Measurements from ENCODE around the gene TLL2.

GRCh38 chr10:96422525-96422924, 91.2 kb downstream of the TLL2 start:
- TF ChIP-seq, protein P1, sequence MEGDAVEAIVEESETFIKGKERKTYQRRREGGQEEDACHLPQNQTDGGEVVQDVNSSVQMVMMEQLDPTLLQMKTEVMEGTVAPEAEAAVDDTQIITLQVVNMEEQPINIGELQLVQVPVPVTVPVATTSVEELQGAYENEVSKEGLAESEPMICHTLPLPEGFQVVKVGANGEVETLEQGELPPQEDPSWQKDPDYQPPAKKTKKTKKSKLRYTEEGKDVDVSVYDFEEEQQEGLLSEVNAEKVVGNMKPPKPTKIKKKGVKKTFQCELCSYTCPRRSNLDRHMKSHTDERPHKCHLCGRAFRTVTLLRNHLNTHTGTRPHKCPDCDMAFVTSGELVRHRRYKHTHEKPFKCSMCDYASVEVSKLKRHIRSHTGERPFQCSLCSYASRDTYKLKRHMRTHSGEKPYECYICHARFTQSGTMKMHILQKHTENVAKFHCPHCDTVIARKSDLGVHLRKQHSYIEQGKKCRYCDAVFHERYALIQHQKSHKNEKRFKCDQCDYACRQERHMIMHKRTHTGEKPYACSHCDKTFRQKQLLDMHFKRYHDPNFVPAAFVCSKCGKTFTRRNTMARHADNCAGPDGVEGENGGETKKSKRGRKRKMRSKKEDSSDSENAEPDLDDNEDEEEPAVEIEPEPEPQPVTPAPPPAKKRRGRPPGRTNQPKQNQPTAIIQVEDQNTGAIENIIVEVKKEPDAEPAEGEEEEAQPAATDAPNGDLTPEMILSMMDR (IDR thresholded peaks at IDR 0.05) = no peak
- TF ChIP-seq POLR2A (IDR thresholded peaks at IDR 0.05) = no peak
